GM23248 (cell line): ENCODE results near the gene CTNNA2. TPM values are rescaled to one million over a fixed set of nuclear protein-coding genes. Genes with fewer than 3 reads are reported as not detected.

Source experiments
- DNase-seq: peaks from one replicate; pipeline ENCODE4 v3.0.0-alpha.2; 2015
- H2AFZ ChIP-seq: fragments of 200-600 bp; sonication (generic); 2 replicates; pipeline ENCODE4 v1.6.1; 2016; ENCODE audit warnings: antibody characterized with exemption
- H3F3A ChIP-seq: fragments of 200-600 bp; sonication (generic); 2 replicates; pipeline ENCODE4 v1.6.1; 2016; ENCODE audit warnings: mild to moderate bottlenecking, antibody characterized with exemption, mixed run types; ENCODE audit not compliant: insufficient read depth
- H3K27ac ChIP-seq: fragments of 200-600 bp; sonication (generic); 2 replicates; pipeline ENCODE4 v1.5.1; 2016; ENCODE audit warnings: mild to moderate bottlenecking
- H3K27me3 ChIP-seq: fragments of 200-600 bp; sonication (generic); replicated peaks from 2 replicates; pipeline ENCODE4 v1.6.1; 2016; ENCODE audit warnings: mild to moderate bottlenecking; ENCODE audit not compliant: insufficient read depth
- H3K36me3 ChIP-seq: fragments of 200-600 bp; sonication (generic); 2 replicates; pipeline ENCODE4 v1.6.1; 2016; ENCODE audit warnings: low read depth, mild to moderate bottlenecking
- H3K4me1 ChIP-seq: fragments of 200-600 bp; sonication (generic); 2 replicates; pipeline ENCODE4 v1.6.1; 2016; ENCODE audit warnings: mild to moderate bottlenecking; ENCODE audit not compliant: insufficient read depth
- H3K4me2 ChIP-seq: fragments of 200-600 bp; sonication (generic); one replicate; pipeline ENCODE4 v1.6.1; 2016; ENCODE audit warnings: mild to moderate bottlenecking; ENCODE audit not compliant: unreplicated experiment
- H3K4me3 ChIP-seq: fragments of 200-600 bp; sonication (generic); 2 replicates; pipeline ENCODE4 v1.5.1; 2016; ENCODE audit warnings: mild to moderate bottlenecking
- H3K79me2 ChIP-seq: fragments of 200-600 bp; sonication (generic); 2 replicates; pipeline ENCODE4 v1.6.1; 2016; ENCODE audit warnings: mild to moderate bottlenecking; ENCODE audit not compliant: insufficient read depth
- H3K9ac ChIP-seq: fragments of 200-600 bp; sonication (generic); 2 replicates; pipeline ENCODE4 v1.6.1; 2016; ENCODE audit warnings: mild to moderate bottlenecking
- H3K9me2 ChIP-seq: fragments of 200-600 bp; sonication (generic); 2 replicates; pipeline ENCODE4 v1.6.1; 2016; ENCODE audit warnings: mixed run types, mild to moderate bottlenecking, moderate library complexity; ENCODE audit not compliant: insufficient read depth
- H3K9me3 ChIP-seq: fragments of 200-600 bp; sonication (generic); one replicate; pipeline ENCODE4 v1.6.1; 2017; ENCODE audit warnings: low read depth
- H4K20me1 ChIP-seq: fragments of 200-600 bp; sonication (generic); 2 replicates; pipeline ENCODE4 v1.6.0; 2016; ENCODE audit not compliant: insufficient read depth
- EZH2 ChIP-seq: fragments of 200-600 bp; sonication (generic); IDR thresholded peaks from 2 replicates; pipeline ENCODE4 v1.6.1; 2018; ENCODE audit warnings: antibody characterized with exemption, mild to moderate bottlenecking; ENCODE audit not compliant: insufficient read depth, poor library complexity, severe bottlenecking
- EZH2phosphoT487 ChIP-seq: fragments of 200-600 bp; sonication (generic); IDR thresholded peaks from 2 replicates; pipeline ENCODE4 v1.6.1; 2018; ENCODE audit warnings: antibody characterized with exemption, moderate library complexity, mild to moderate bottlenecking, low read depth; ENCODE audit not compliant: insufficient read depth
- WGBS, 2 experiments: methylation state at CpG; one replicate each; pipeline ENCODE4 v1.1.6; 2015 to 2017; ENCODE audit warnings: low lambda C conversion rate in 2 of 2, low coverage in 1 of 2; ENCODE audit errors: missing lambda C conversion rate in 2 of 2; 5-methylcytosine and 5-hydroxymethylcytosine counted together
- in situ Hi-C: fragments of 300-500 bp; cut with MboI; formaldehyde crosslinking; loops from 2 replicates; pipeline ENCODE4 v1.15.0; 2020
- polyA plus RNA-seq: library from polyadenylated mRNA; unstranded; fragments of >200 nt; fragmentation: Nextera tagmentation; extraction: Ambion mirVana; gene quantifications from 2 replicates; pipeline ENCODE4 v1.2.1, GENCODE V29; 2016
- total RNA-seq: library from RNA; depleted of rRNA; stranded (reverse); fragments of >200 nt; shearing (Covaris generic); gene quantifications from 2 replicates; pipeline ENCODE4 v1.2.3, GENCODE V29; 2014

CTNNA2 gene
- total and polyA plus RNA-seq, 2 experiments from 2014 or later: not detected

DNA sequence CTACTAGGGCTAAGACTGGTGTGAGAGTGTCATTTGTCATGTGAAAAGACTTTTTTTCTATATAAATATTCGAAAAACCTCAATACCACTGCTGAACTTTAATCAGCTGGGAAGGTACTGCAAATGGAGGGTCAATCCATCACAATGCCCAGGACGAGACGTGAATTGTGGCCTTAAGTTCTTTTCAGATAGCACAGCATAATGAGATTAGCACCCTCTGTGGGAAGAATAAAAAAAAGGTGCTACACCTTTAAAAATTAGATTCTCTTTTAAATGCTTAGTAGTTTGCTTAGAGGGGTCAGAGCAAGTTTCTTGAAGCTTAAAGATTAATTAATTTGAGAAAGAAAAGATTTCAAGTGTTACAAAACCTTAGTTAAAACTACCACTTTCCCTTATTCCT, 786.1 kb downstream of the CTNNA2 start:
- 11 to 12% methylated on average over 3 of the region's 3 CpGs for WGBS, 2 experiments
- no peaks in the 10 kb centered on the region for H3K9me3 ChIP-seq
- no peaks in the 10 kb centered on the region for H4K20me1 ChIP-seq
- no peak overlapping the region for H3K27ac ChIP-seq
- in situ Hi-C loops: no loop called here
- no peaks in the 10 kb centered on the region for H3K4me1 ChIP-seq
- TF ChIP-seq EZH2phosphoT487: no peak
- TF ChIP-seq EZH2: no peak
- H3K27me3 ChIP-seq: peaks cover 30% of the 10 kb centered on the region
- no peak for DNase-seq
- no peak overlapping the region for H3K4me3 ChIP-seq
- H2AFZ ChIP-seq: no peak overlapping the region
- no peaks in the 10 kb centered on the region for H3K79me2 ChIP-seq
- H3K4me2 ChIP-seq: no peak overlapping the region
- no peaks in the 10 kb centered on the region for H3F3A ChIP-seq
- no peak overlapping the region for H3K9ac ChIP-seq
- no peaks in the 10 kb centered on the region for H3K9me2 ChIP-seq
- H3K36me3 ChIP-seq: no peaks in the 10 kb centered on the region

DNA sequence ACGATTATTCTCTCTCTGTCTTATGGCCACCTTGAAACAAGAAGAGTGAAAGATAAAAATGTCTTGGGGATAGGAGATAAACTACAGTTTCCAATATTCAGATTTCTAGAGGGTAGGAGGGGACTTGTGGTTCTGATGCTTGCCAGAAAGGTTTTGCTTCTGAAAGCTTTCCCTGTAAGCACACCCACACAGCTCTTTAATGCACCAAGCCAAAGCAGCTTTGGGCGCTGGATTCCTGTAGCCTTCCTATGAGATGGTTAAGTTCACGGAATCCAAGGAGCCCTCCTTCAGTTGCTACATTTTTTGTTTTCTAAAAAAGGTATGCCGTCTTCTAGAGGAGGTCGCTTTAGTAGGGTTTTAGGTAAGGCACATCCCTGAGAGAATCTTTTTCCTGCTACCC, 786.8 kb downstream of the CTNNA2 start:
- Histone ChIP-seq H3K36me3 (no peaks in the 10 kb centered on the region), H2AFZ (no peak overlapping the region), H3K4me3 (no peak overlapping the region), H3K9ac (no peak overlapping the region), H4K20me1 (no peaks in the 10 kb centered on the region), H3K27ac (no peak overlapping the region), H3K9me3 (no peaks in the 10 kb centered on the region), H3K9me2 (no peaks in the 10 kb centered on the region), H3K4me2 (no peak overlapping the region), H3K4me1 (no peaks in the 10 kb centered on the region), H3F3A (no peaks in the 10 kb centered on the region), H3K27me3 (peaks cover 33% of the 10 kb centered on the region), H3K79me2 (no peaks in the 10 kb centered on the region)
- TF ChIP-seq EZH2phosphoT487 (no peak), EZH2 (no peak)
- DNase-seq: no peak
- in situ Hi-C loops: no loop called here
- WGBS, 2 experiments: 39 to 43% methylated on average over 5 of the region's 5 CpGs

DNA sequence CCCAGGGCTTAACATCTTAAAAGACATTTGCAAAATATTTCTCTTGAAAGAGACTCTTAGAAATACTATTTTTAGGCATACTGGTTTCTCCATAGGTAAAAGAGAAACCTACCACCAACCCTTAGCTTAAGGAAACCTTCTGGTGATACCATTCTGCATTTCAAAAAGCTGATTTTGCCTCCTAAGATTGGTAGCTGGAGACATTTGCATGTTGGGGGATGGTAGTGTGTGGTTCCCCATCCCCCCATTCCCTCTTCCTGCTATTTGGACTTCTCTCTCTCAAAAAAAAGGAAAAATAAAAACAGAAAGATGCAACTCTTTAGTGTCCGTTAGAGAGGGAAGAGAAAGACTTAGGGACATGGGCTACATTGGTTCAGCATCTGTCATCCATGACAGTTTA, 787.5 kb downstream of the CTNNA2 start:
- no peaks in the 10 kb centered on the region for H3F3A ChIP-seq
- H3K4me1 ChIP-seq: no peaks in the 10 kb centered on the region
- H4K20me1 ChIP-seq: no peaks in the 10 kb centered on the region
- no peak overlapping the region for H3K9ac ChIP-seq
- TF ChIP-seq EZH2: no peak
- TF ChIP-seq EZH2phosphoT487: no peak
- no peak overlapping the region for H3K27ac ChIP-seq
- H3K9me3 ChIP-seq: no peaks in the 10 kb centered on the region
- 22 to 25% methylated on average over 1 of the region's 1 CpG for WGBS, 2 experiments
- no peak overlapping the region for H2AFZ ChIP-seq
- in situ Hi-C loops: no loop called here
- no peak for DNase-seq
- no peaks in the 10 kb centered on the region for H3K9me2 ChIP-seq
- H3K36me3 ChIP-seq: no peaks in the 10 kb centered on the region
- no peaks in the 10 kb centered on the region for H3K79me2 ChIP-seq
- no peak overlapping the region for H3K4me2 ChIP-seq
- no peak overlapping the region for H3K4me3 ChIP-seq
- H3K27me3 ChIP-seq: peaks cover 39% of the 10 kb centered on the region

DNA sequence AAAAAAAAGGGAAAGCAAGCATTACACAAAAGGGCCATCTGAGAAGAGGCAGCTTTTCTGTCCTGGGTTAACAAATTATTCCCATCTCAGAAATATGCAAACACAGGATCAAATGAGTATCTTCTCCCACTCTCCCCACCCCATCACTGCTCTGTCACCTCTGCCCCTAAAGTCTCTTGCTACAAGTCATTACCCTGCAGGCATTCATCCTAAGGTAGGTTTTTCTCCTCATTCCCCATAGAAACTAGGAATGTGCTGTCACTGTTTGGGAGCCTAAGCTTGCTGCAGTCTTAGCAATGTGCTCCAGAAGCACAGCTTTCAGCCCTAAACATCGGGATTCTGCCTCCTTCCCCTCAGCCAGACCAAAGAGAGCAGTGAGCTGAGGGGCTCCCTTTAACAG, 788.1 kb downstream of the CTNNA2 start:
- H3K27me3 ChIP-seq: peaks cover 39% of the 10 kb centered on the region
- H3K27ac ChIP-seq: no peak overlapping the region
- H3F3A ChIP-seq: no peaks in the 10 kb centered on the region
- no peak overlapping the region for H3K4me2 ChIP-seq
- WGBS, 2 experiments: 28 to 33% methylated on average over 1 of the region's 1 CpG
- no peaks in the 10 kb centered on the region for H3K9me2 ChIP-seq
- H3K79me2 ChIP-seq: no peaks in the 10 kb centered on the region
- no peaks in the 10 kb centered on the region for H3K36me3 ChIP-seq
- H2AFZ ChIP-seq: no peak overlapping the region
- H3K9me3 ChIP-seq: no peaks in the 10 kb centered on the region
- in situ Hi-C loops: no loop called here
- H3K4me1 ChIP-seq: no peaks in the 10 kb centered on the region
- H3K9ac ChIP-seq: no peak overlapping the region
- H4K20me1 ChIP-seq: no peaks in the 10 kb centered on the region
- TF ChIP-seq EZH2phosphoT487 (no peak), EZH2 (no peak)
- H3K4me3 ChIP-seq: no peak overlapping the region
- no peak for DNase-seq

DNA sequence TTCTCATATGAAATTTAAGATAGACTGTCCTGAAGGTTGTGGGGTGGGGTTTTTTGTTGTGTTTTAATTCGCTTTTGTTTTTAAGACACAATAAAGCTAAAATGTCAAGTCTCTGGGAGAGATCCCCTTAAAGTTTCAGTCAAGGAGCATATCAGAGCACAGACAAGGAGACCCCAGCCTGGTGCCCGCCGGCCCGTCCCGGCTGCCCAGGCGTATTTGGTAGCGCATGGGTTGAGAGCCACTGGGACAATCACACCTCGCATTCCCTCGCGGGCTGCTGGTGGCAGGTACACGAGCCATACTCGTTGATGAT, 789.1 kb downstream of the CTNNA2 start:
- no peaks in the 10 kb centered on the region for H3K79me2 ChIP-seq
- no peaks in the 10 kb centered on the region for H3K9me2 ChIP-seq
- TF ChIP-seq EZH2: no peak
- TF ChIP-seq EZH2phosphoT487: no peak
- H3K27me3 ChIP-seq: peaks cover 39% of the 10 kb centered on the region
- no peak overlapping the region for H3K4me3 ChIP-seq
- DNase-seq: no peak
- WGBS, 2 experiments: 32 to 35% methylated on average over 12 of the region's 12 CpGs
- H3K9ac ChIP-seq: no peak overlapping the region
- H4K20me1 ChIP-seq: no peaks in the 10 kb centered on the region
- in situ Hi-C loops: no loop called here
- no peak overlapping the region for H2AFZ ChIP-seq
- H3K4me2 ChIP-seq: no peak overlapping the region
- H3K36me3 ChIP-seq: no peaks in the 10 kb centered on the region
- H3K9me3 ChIP-seq: no peaks in the 10 kb centered on the region
- H3K27ac ChIP-seq: no peak overlapping the region
- H3F3A ChIP-seq: no peaks in the 10 kb centered on the region
- no peaks in the 10 kb centered on the region for H3K4me1 ChIP-seq
